ENCODE results near the gene B4GALT5. TPM values are rescaled to one million over a fixed set of nuclear protein-coding genes. Genes with fewer than 3 reads are reported as not detected.

The B4GALT5 gene
- total RNA-seq, 1 donor from 2014 or later, result 31.0 TPM

- H3K4me3 ChIP-seq, result no peak overlapping the region
- no peak for DNase-seq
- H3K9me3 ChIP-seq (replicated peaks), result no peaks in the 10 kb centered on the region
- peak overlapping the region; percentile 31 for H3K27ac ChIP-seq (replicated peaks)
- TF ChIP-seq CTCF (IDR thresholded peaks at IDR 0.05; ENCODE audit: borderline replicate concordance), result no peak
- intact Hi-C loops (cut with micrococcal nuclease), result no loop called here
- H3K4me1 ChIP-seq, result peaks cover 72% of the 10 kb centered on the region
- peaks cover 4% of the 10 kb centered on the region for H3K36me3 ChIP-seq
- H3K27me3 ChIP-seq (ENCODE audit: low read depth), result no peaks in the 10 kb centered on the region
These were observed 28.5 kb downstream of the B4GALT5 start for GRCh38 chr20:49685161-49685601.

GRCh38 chr20:49684335-49684997, 29.2 kb downstream of the B4GALT5 start:
- Histone ChIP-seq H3K36me3 (peaks cover 4% of the 10 kb centered on the region), H3K27me3 (ENCODE audit: low read depth) (no peaks in the 10 kb centered on the region), H3K4me1 (peaks cover 73% of the 10 kb centered on the region), H3K27ac (replicated peaks) (no peak overlapping the region), H3K9me3 (replicated peaks) (no peaks in the 10 kb centered on the region), H3K4me3 (no peak overlapping the region)
- intact Hi-C loops (cut with micrococcal nuclease), result no loop called here
- TF ChIP-seq CTCF (IDR thresholded peaks at IDR 0.05; ENCODE audit: borderline replicate concordance), result no peak
- no peak for DNase-seq

GRCh38 chr20:49682798-49683197, 30.9 kb downstream of the B4GALT5 start:
- intact Hi-C loops (cut with micrococcal nuclease), result no loop called here
- no peak for TF ChIP-seq CTCF (IDR thresholded peaks at IDR 0.05; ENCODE audit: borderline replicate concordance)

GRCh38 chr20:49682278-49682677, 31.4 kb downstream of the B4GALT5 start:
- TF ChIP-seq CTCF (IDR thresholded peaks at IDR 0.05; ENCODE audit: borderline replicate concordance), result no peak
- H3K4me1 ChIP-seq, result peaks cover 74% of the 10 kb centered on the region
- H3K9me3 ChIP-seq (replicated peaks), result no peaks in the 10 kb centered on the region
- H3K27ac ChIP-seq (replicated peaks), result no peak overlapping the region
- intact Hi-C loops (cut with micrococcal nuclease), result no loop called here
- H3K36me3 ChIP-seq, result peaks cover 4% of the 10 kb centered on the region
- no peak overlapping the region for H3K4me3 ChIP-seq
- DNase-seq, result no peak
- H3K27me3 ChIP-seq (ENCODE audit: low read depth), result no peaks in the 10 kb centered on the region

More at GRCh38 chr20:49682798-49683197, 30.9 kb downstream of the B4GALT5 start:
- DNase-seq, result no peak
- H3K27me3 ChIP-seq (ENCODE audit: low read depth), result no peaks in the 10 kb centered on the region
- no peaks in the 10 kb centered on the region for H3K9me3 ChIP-seq (replicated peaks)
- no peak overlapping the region for H3K27ac ChIP-seq (replicated peaks)
- peaks cover 74% of the 10 kb centered on the region for H3K4me1 ChIP-seq
- no peak overlapping the region for H3K4me3 ChIP-seq
- peaks cover 4% of the 10 kb centered on the region for H3K36me3 ChIP-seq

GRCh38 chr20:49681850-49682216, 31.8 kb downstream of the B4GALT5 start:
- Histone ChIP-seq H3K27ac (replicated peaks) (no peak overlapping the region), H3K4me3 (no peak overlapping the region), H3K27me3 (ENCODE audit: low read depth) (no peaks in the 10 kb centered on the region), H3K9me3 (replicated peaks) (no peaks in the 10 kb centered on the region), H3K36me3 (peaks cover 4% of the 10 kb centered on the region), H3K4me1 (peaks cover 74% of the 10 kb centered on the region)
- intact Hi-C loops (cut with micrococcal nuclease), result no loop called here
- DNase-seq, result no peak
- TF ChIP-seq CTCF (IDR thresholded peaks at IDR 0.05; ENCODE audit: borderline replicate concordance), result no peak
